Mammary epithelial cell (primary cell): ENCODE results near the gene RRP8.

ENCODE experiments used
- CTCF ChIP-seq, 2 donors: IDR thresholded peaks in 1 of 2; conservative IDR thresholded peaks in 1 of 2; 2 replicates each; pipeline ENCODE4 v1.5.1; 2011 to 2012; ENCODE audit warnings: inconsistent platforms in 2 of 2, low read length in 2 of 2, mild to moderate bottlenecking in 2 of 2, control low read depth in 1 of 2, low read depth in 1 of 2; ENCODE audit not compliant: insufficient read depth in 1 of 2; ENCODE audit errors: extremely low read depth in 1 of 2
- EZH2 ChIP-seq: IDR thresholded peaks from 2 replicates; pipeline ENCODE4 v1.6.1; 2012; ENCODE audit warnings: low read length, inconsistent platforms, borderline replicate concordance

GRCh38 chr11:6548641-6549040 is 54.8 kb downstream of the RRP8 start:
- no peak for TF ChIP-seq CTCF (conservative IDR thresholded peaks at IDR 0.05 in 1 of 2, IDR thresholded peaks at IDR 0.05 in 1 of 2; ENCODE audit: extremely low read depth in 1 of 2, insufficient read depth in 1 of 2, low read depth in 1 of 2, low read length in 2 of 2)
- TF ChIP-seq EZH2, result no peak
